ENCODE results near the gene IGSF22. TPM values are rescaled to one million over a fixed set of nuclear protein-coding genes. Genes with fewer than 3 reads are reported as not detected.

Gene IGSF22
- total RNA-seq, 2 experiments from 2014 or later, result 4.0 to 5.0 TPM

- peaks cover under 1% of the 10 kb centered on the region for H3K4me1 ChIP-seq (ENCODE audit: insufficient read depth, low read length)
- H3K27me3 Mint-ChIP-seq, result peaks cover 18% of the 10 kb centered on the region
- H3K9me3 Mint-ChIP-seq, result no peaks in the 10 kb centered on the region
- ATAC-seq (ENCODE audit: poor library complexity) (no peak), DNase-seq (no peak)
- H3K9me3 ChIP-seq (ENCODE audit: control insufficient read depth in 1 of 2, insufficient read depth in 1 of 2, low read length in 2 of 2), result no peaks in the 10 kb centered on the region
- H3K4me1 Mint-ChIP-seq (ENCODE audit: low read depth), result no peaks in the 10 kb centered on the region
- POLR2A ChIA-PET, result no interaction called here
- no peaks in the 10 kb centered on the region for H3K36me3 Mint-ChIP-seq (ENCODE audit: low read depth)
- intact Hi-C loops (cut with DNase I, micrococcal nuclease), result no loop called here
- no peak overlapping the region for H3K27ac ChIP-seq (ENCODE audit: low read depth in 1 of 2, low read length in 2 of 2)
- H3K4me3 ChIP-seq (ENCODE audit: low read length), result no peak overlapping the region
- no peak for TF ChIP-seq CTCF (IDR thresholded peaks at IDR 0.05)
- H3K27ac Mint-ChIP-seq, result no peak overlapping the region
- CTCF ChIA-PET, result no interaction called here
- H3K27me3 ChIP-seq (ENCODE audit: control insufficient read depth in 1 of 2, insufficient read depth in 2 of 2, low read length in 2 of 2), result peaks cover 0 to 3% of the 10 kb centered on the region in 2 experiments
- H3K4me3 Mint-ChIP-seq, result no peak overlapping the region
- H3K36me3 ChIP-seq (ENCODE audit: insufficient read depth, low read length), result no peaks in the 10 kb centered on the region
These were observed 47.1 kb upstream of the IGSF22 start for GRCh38 chr11:18773104-18773503.

- CTCF ChIA-PET, result no interaction called here
- no peaks in the 10 kb centered on the region for H3K36me3 Mint-ChIP-seq (ENCODE audit: low read depth)
- H3K4me1 Mint-ChIP-seq (ENCODE audit: low read depth), result no peaks in the 10 kb centered on the region
- POLR2A ChIA-PET, result no interaction called here
- Histone ChIP-seq H3K36me3 (ENCODE audit: insufficient read depth, low read length) (no peaks in the 10 kb centered on the region), H3K27ac (ENCODE audit: low read depth in 1 of 2, low read length in 2 of 2) (no peak overlapping the region), H3K9me3 (ENCODE audit: control insufficient read depth in 1 of 2, insufficient read depth in 1 of 2, low read length in 2 of 2) (no peaks in the 10 kb centered on the region), H3K27me3 (ENCODE audit: control insufficient read depth in 1 of 2, insufficient read depth in 2 of 2, low read length in 2 of 2) (peaks cover 0 to 3% of the 10 kb centered on the region in 2 experiments), H3K4me3 (ENCODE audit: low read length) (no peak overlapping the region), H3K4me1 (ENCODE audit: insufficient read depth, low read length) (no peaks in the 10 kb centered on the region)
- no peak overlapping the region for H3K27ac Mint-ChIP-seq
- no peak for ATAC-seq (ENCODE audit: poor library complexity)
- H3K27me3 Mint-ChIP-seq, result peaks cover 18% of the 10 kb centered on the region
- H3K9me3 Mint-ChIP-seq, result no peaks in the 10 kb centered on the region
- intact Hi-C loops (cut with DNase I, micrococcal nuclease), result no loop called here
- no peak for TF ChIP-seq CTCF (IDR thresholded peaks at IDR 0.05)
- DNase-seq, result no peak
- no peak overlapping the region for H3K4me3 Mint-ChIP-seq
These were observed 46.2 kb upstream of the IGSF22 start for GRCh38 chr11:18772211-18772610.

GRCh38 chr11:18771266-18772035 lies 45.5 kb upstream of the IGSF22 start:
- peaks cover 18% of the 10 kb centered on the region for H3K27me3 Mint-ChIP-seq

More at GRCh38 chr11:18771266-18772035, 45.5 kb upstream of the IGSF22 start:
- Histone ChIP-seq H3K4me1 (ENCODE audit: insufficient read depth, low read length) (no peaks in the 10 kb centered on the region), H3K27ac (ENCODE audit: low read depth in 1 of 2, low read length in 2 of 2) (no peak overlapping the region), H3K4me3 (ENCODE audit: low read length) (no peak overlapping the region), H3K36me3 (ENCODE audit: insufficient read depth, low read length) (no peaks in the 10 kb centered on the region), H3K9me3 (ENCODE audit: control insufficient read depth in 1 of 2, insufficient read depth in 1 of 2, low read length in 2 of 2) (no peaks in the 10 kb centered on the region), H3K27me3 (ENCODE audit: control insufficient read depth in 1 of 2, insufficient read depth in 2 of 2, low read length in 2 of 2) (peaks cover 0 to 3% of the 10 kb centered on the region in 2 experiments)
- no peak for ATAC-seq (ENCODE audit: poor library complexity)
- Mint-ChIP-seq H3K4me3 (no peak overlapping the region), H3K36me3 (ENCODE audit: low read depth) (no peaks in the 10 kb centered on the region), H3K27ac (no peak overlapping the region), H3K4me1 (ENCODE audit: low read depth) (no peaks in the 10 kb centered on the region), H3K9me3 (no peaks in the 10 kb centered on the region)
- POLR2A ChIA-PET, result no interaction called here
- intact Hi-C loops (cut with DNase I, micrococcal nuclease), result no loop called here
- CTCF ChIA-PET, result no interaction called here
- no peak for DNase-seq
- TF ChIP-seq CTCF (IDR thresholded peaks at IDR 0.05), result no peak
